Measurements from ENCODE around the gene TIPARP. TPM values are rescaled to one million over a fixed set of nuclear protein-coding genes. Genes with fewer than 3 reads are reported as not detected.

The TIPARP gene
- total and polyA plus RNA-seq, 2 of the 8 experiments (the other 6 are each of a cell fraction or from before 2014, with no cell fraction given), result 1.6 to 5.8 TPM

DNA sequence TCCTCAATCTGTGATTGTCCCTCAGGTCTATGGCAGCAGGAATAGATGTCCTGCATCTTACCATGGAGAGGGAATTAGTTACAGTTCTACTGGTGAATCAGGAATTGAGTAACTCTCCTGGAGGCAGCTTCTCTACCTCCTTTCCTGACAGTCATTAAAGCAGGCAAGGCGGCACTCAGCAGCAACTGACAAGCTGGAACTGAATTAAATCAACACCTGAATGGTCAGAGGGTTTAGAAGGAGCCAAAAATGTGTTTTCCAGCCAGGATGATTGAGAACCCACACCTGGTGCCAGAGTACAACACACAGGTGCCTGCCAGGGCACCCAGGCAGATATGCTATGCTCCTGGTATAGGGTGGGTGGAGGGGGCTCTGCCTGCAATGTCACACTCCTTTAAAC is 43.1 kb upstream of the TIPARP start (continued):
- TF ChIP-seq POU5F1 (IDR thresholded peaks at IDR 0.05; ENCODE audit: low read depth, low read length) (no peak), TAF1 (IDR thresholded peaks at IDR 0.05; ENCODE audit: low read depth, low read length) (no peak), GABPA (IDR thresholded peaks at IDR 0.05; ENCODE audit: borderline replicate concordance, insufficient read depth, low read length) (no peak), PHF8 (conservative IDR thresholded peaks at IDR 0.05; ENCODE audit: low read depth, low read length) (no peak)
